RWPE1 (cell line): ENCODE data around the gene JUNB.

Experiments
- CTCF ChIA-PET: fragments of 350-600 bp; sonication (Branson Sonifier 250); formaldehyde crosslinking; extraction: SDS; loops from one replicate; lab custom pipeline; 2021; lab: Yijun Ruan, JAX
- POLR2A ChIA-PET: fragments of 400-600 bp; formaldehyde crosslinking; extraction: SDS; loops from one replicate; lab custom pipeline; 2020; ENCODE audit warnings: antibody characterized with exemption; ENCODE audit not compliant: low non-redundant PET; lab: Yijun Ruan, JAX
- DNase-seq: peaks from one replicate; pipeline ENCODE4 v3.0.0; 2012; ENCODE audit warnings: low spot score
- H3K27ac ChIP-seq: fragments of 450-650 bp; 2 replicates; pipeline ENCODE4 v1.5.1; 2017
- CTCF ChIP-seq: fragments of 450-650 bp; conservative IDR thresholded peaks from 2 replicates; pipeline ENCODE4 v1.5.1; 2017; ENCODE audit warnings: low read depth, mild to moderate bottlenecking

Gene JUNB

GRCh38 chr19:12778017-12778904 lies 13.0 kb upstream of the JUNB start:
- CTCF ChIA-PET = interaction anchor here (0.6 to 3.3 kb wide), 11 partner anchors 8 to 113 kb away, joined by 3 to 40 read pairs (median 5); partner anchors contain the start of genes GCDH, JUNB, RNASEH2A and RTBDN
- peak; percentile 58 for DNase-seq
- POLR2A ChIA-PET = interaction anchor here (2.3 to 4.3 kb wide), 2 partner anchors 13 to 18 kb away, joined by 8 to 120 read pairs; partner anchors contain the start of gene JUNB
- no peak for TF ChIP-seq CTCF
- H3K27ac ChIP-seq = peak overlapping the region; percentile 99

- POLR2A ChIA-PET = interaction anchor here (2.3 to 4.3 kb wide), 2 partner anchors 13 to 17 kb away, joined by 8 to 120 read pairs; partner anchors contain the start of gene JUNB
- DNase-seq = no peak
- H3K27ac ChIP-seq = peak overlapping the region; percentile 99
- TF ChIP-seq CTCF = no peak
- CTCF ChIA-PET = interaction anchor here (0.8 to 3.3 kb wide), 4 partner anchors 10 to 55 kb away, joined by 3 to 40 read pairs (median 10); partner anchors contain the start of genes JUNB and RTBDN
Observed at GRCh38 chr19:12778905-12779161, 12.5 kb upstream of the JUNB start.

GRCh38 chr19:12779162-12779993 lies 11.9 kb upstream of the JUNB start:
- peak overlapping the region; percentile 99 for H3K27ac ChIP-seq
- POLR2A ChIA-PET = interaction anchor here (4.3 kb wide), 1 partner anchor 12 kb away, joined by 120 read pairs; the partner anchor contains the start of gene JUNB
- no peak for DNase-seq
- CTCF ChIA-PET = interaction anchor here (0.8 to 2.5 kb wide), 2 partner anchors 9 to 55 kb away, joined by 3 to 11 read pairs; partner anchors contain the start of gene RTBDN
- no peak for TF ChIP-seq CTCF

- CTCF ChIA-PET = interaction anchor here (0.7 to 1.4 kb wide), 3 partner anchors 10 to 24 kb away, joined by 3 to 8 read pairs (median 4); partner anchors contain the start of gene JUNB
- TF ChIP-seq CTCF = no peak
- POLR2A ChIA-PET = interaction anchor here (1.2 to 1.9 kb wide), 2 partner anchors 9 to 11 kb away, joined by 15 to 16 read pairs; partner anchors contain the start of gene JUNB
- DNase-seq = no peak
- peak overlapping the region; percentile 100 for H3K27ac ChIP-seq
Observed at GRCh38 chr19:12782174-12782423, 9.2 kb upstream of the JUNB start.

- no peak for TF ChIP-seq CTCF
- POLR2A ChIA-PET = interaction anchor here (1.2 to 1.9 kb wide), 2 partner anchors 8 to 10 kb away, joined by 15 to 16 read pairs; partner anchors contain the start of gene JUNB
Observed at GRCh38 chr19:12782424-12783290, 8.6 kb upstream of the JUNB start.

More at GRCh38 chr19:12782424-12783290, 8.6 kb upstream of the JUNB start:
- DNase-seq = peak; percentile 69
- CTCF ChIA-PET = interaction anchor here (0.5 to 1.4 kb wide), 5 partner anchors 9 to 249 kb away, joined by 3 to 8 read pairs (median 4); partner anchors contain the start of gene JUNB
- H3K27ac ChIP-seq = peak overlapping the region; percentile 100
